Measurements from ENCODE around the gene TFPI. TPM values are rescaled to one million over a fixed set of nuclear protein-coding genes. Genes with fewer than 3 reads are reported as not detected.
"Not testable (repeated sequence)": the region's sequence is repeated elsewhere in the genome, so short reads cannot be mapped to it uniquely, and the experiment has no call there.

Gene TFPI
- total and polyA plus RNA-seq, 2 donors (not counting 1 experiment from before 2014, with no cell fraction given): 117 to 274 TPM

GRCh38 chr2:187519419-187520120, 34.7 kb downstream of the TFPI start:
- Histone ChIP-seq H4K20me1 (ENCODE audit: control insufficient read depth, extremely low read depth, insufficient read depth, low read length) (no peaks in the 10 kb centered on the region), H3K9me3 (ENCODE audit: control insufficient read depth, insufficient read depth, low read depth, low read length) (no peaks in the 10 kb centered on the region), H2AFZ (ENCODE audit: low read length) (no peak overlapping the region), H3K9ac (ENCODE audit: insufficient read depth, low read length) (no peak overlapping the region), H3K4me1 (ENCODE audit: control insufficient read depth, extremely low read depth, insufficient read depth, low read length) (no peaks in the 10 kb centered on the region), H3K27ac (ENCODE audit: insufficient read depth, low read length) (no peak overlapping the region), H3K79me2 (ENCODE audit: control insufficient read depth, insufficient read depth, low read length) (no peaks in the 10 kb centered on the region), H3K27me3 (ENCODE audit: control insufficient read depth, insufficient read depth, low read length) (no peaks in the 10 kb centered on the region), H3K4me2 (ENCODE audit: extremely low read depth, insufficient read depth, low read length) (no peak overlapping the region), H3K4me3 (replicated peaks in 1 of 4; ENCODE audit: control extremely low read depth in 1 of 4, insufficient read depth in 1 of 4, low read depth in 3 of 4, low read length in 4 of 4) (no peak overlapping the region), H3K36me3 (ENCODE audit: control insufficient read depth, insufficient read depth, low read length) (peaks cover 11% of the 10 kb centered on the region)
- TF ChIP-seq CTCF (conservative IDR thresholded peaks at IDR 0.05 in 1 of 2, IDR thresholded peaks at IDR 0.05 in 1 of 2; ENCODE audit: low read depth in 1 of 2, low read length in 2 of 2): no peak
- TF ChIP-seq EZH2 (IDR thresholded peaks at IDR 0.05; ENCODE audit: low read length, missing control alignments): no peak
- no peak for DNase-seq (ENCODE audit: low read depth in 2 of 2)

- H2AFZ ChIP-seq (ENCODE audit: low read length): not testable (repeated sequence)
These were observed 36.4 kb downstream of the TFPI start for GRCh38 chr2:187517750-187518361.

GRCh38 chr2:187516630-187517510, 37.4 kb downstream of the TFPI start:
- H3K4me1 ChIP-seq (ENCODE audit: control insufficient read depth, extremely low read depth, insufficient read depth, low read length); H3K4me3 ChIP-seq (replicated peaks in 1 of 4; ENCODE audit: control extremely low read depth in 1 of 4, insufficient read depth in 1 of 4, low read depth in 3 of 4, low read length in 4 of 4); H4K20me1 ChIP-seq (ENCODE audit: control insufficient read depth, extremely low read depth, insufficient read depth, low read length): not testable (repeated sequence)

More at GRCh38 chr2:187517750-187518361, 36.4 kb downstream of the TFPI start:
- H3K27ac ChIP-seq (ENCODE audit: insufficient read depth, low read length); H4K20me1 ChIP-seq (ENCODE audit: control insufficient read depth, extremely low read depth, insufficient read depth, low read length); H3K27me3 ChIP-seq (ENCODE audit: control insufficient read depth, insufficient read depth, low read length); H3K9ac ChIP-seq (ENCODE audit: insufficient read depth, low read length); H3K4me2 ChIP-seq (ENCODE audit: extremely low read depth, insufficient read depth, low read length); H3K9me3 ChIP-seq (ENCODE audit: control insufficient read depth, insufficient read depth, low read depth, low read length); DNase-seq (ENCODE audit: low read depth in 2 of 2); H3K4me1 ChIP-seq (ENCODE audit: control insufficient read depth, extremely low read depth, insufficient read depth, low read length); H3K4me3 ChIP-seq (replicated peaks in 1 of 4; ENCODE audit: control extremely low read depth in 1 of 4, insufficient read depth in 1 of 4, low read depth in 3 of 4, low read length in 4 of 4); H3K79me2 ChIP-seq (ENCODE audit: control insufficient read depth, insufficient read depth, low read length): not testable (repeated sequence)
- peaks cover 11% of the 10 kb centered on the region for H3K36me3 ChIP-seq (ENCODE audit: control insufficient read depth, insufficient read depth, low read length)

More at GRCh38 chr2:187516630-187517510, 37.4 kb downstream of the TFPI start:
- not testable (repeated sequence) for H3K9ac ChIP-seq (ENCODE audit: insufficient read depth, low read length); H2AFZ ChIP-seq (ENCODE audit: low read length); H3K27me3 ChIP-seq (ENCODE audit: control insufficient read depth, insufficient read depth, low read length); DNase-seq (ENCODE audit: low read depth in 2 of 2); H3K79me2 ChIP-seq (ENCODE audit: control insufficient read depth, insufficient read depth, low read length); H3K9me3 ChIP-seq (ENCODE audit: control insufficient read depth, insufficient read depth, low read depth, low read length); H3K27ac ChIP-seq (ENCODE audit: insufficient read depth, low read length); H3K4me2 ChIP-seq (ENCODE audit: extremely low read depth, insufficient read depth, low read length)
- peaks cover 11% of the 10 kb centered on the region for H3K36me3 ChIP-seq (ENCODE audit: control insufficient read depth, insufficient read depth, low read length)

All from fibroblast of lung (primary cell).